HG03571 (cell line): Measurements from ENCODE around the gene CD4.
A peak's percentile ranks its signal among the peaks of the same experiment; 100 is the strongest.
"Not testable (repeated sequence)": the region's sequence is repeated elsewhere in the genome, so short reads cannot be mapped to it uniquely, and the experiment has no call there.

Source experiments
- ATAC-seq: cut with Tn5 transposase; IDR thresholded peaks from one replicate; pipeline ENCODE4 v1.9.1; 2021; ENCODE audit not compliant: unreplicated experiment

Gene CD4

DNA sequence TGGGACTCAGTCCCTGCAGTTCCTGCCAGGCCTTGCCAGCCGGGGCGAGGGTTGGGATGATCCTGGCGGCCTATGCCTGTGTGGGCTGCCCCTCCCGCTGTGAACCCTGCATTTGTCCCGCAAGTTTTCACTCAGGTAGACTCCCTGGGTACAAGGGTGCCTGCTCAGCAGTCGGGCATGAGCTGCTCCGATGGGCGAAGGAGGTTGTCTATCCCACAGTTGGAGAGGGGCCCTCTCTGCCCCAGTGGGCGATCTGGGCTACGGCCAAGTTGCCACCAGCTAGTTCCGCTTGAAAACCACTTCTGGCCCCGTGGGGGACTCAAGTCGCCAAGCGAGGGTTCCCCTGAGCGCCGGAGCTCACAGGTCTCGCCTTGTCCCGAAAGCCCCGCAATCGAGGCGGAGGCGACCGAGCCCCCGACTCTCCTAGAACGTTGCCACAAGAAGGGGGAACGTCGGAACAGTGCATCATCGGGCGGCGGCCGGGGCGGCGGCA, 77.6 kb downstream of the CD4 start:
- ATAC-seq = peak; percentile 4

- peak; percentile 59 for ATAC-seq
Measured at GRCh38 chr12:6867413-6868210, 78.3 kb downstream of the CD4 start, which contains the start of gene TPI1. TSS of gene TPI1 (plus strand) at chr12:6867531. CDS start at chr12:6867567, 36 bp downstream.

DNA sequence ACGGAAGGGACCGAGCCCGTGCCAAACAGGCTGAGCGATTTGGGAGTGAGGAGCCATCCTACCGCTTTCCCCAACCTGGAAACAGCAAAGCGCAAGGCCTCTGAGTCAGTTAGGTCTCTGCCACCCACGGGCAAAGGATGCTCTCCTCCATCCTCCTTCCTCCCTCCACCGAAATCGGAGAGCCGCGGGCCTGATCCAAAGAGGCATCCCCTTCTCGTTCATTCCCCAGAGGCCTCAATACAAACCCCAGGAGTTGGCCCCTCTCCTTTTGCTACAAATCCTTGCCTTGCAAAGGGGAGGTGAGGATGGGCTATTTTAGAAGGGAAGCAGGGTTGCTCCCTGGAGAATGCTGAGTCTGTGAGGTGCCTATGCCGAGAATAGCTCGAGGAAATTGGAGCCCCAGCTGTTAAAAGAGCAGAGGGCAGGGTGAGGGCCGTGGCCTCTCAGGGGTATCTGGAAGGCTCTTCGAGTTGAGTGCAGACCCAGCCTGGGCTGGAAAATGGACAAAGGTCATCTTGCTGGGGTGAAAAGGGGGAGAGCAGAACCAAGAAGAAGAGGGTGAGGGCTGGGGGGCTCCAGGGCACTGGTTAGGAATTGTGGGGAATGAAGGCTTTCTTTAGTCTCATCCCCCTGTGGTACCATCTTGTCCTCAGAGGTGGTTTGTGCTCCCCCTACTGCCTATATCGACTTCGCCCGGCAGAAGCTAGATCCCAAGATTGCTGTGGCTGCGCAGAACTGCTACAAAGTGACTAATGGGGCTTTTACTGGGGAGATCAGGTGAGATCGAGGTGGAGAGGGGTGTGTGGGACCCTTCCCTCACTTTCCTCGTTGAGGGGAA, 79.1 kb downstream of the CD4 start:
- ATAC-seq = no peak

DNA sequence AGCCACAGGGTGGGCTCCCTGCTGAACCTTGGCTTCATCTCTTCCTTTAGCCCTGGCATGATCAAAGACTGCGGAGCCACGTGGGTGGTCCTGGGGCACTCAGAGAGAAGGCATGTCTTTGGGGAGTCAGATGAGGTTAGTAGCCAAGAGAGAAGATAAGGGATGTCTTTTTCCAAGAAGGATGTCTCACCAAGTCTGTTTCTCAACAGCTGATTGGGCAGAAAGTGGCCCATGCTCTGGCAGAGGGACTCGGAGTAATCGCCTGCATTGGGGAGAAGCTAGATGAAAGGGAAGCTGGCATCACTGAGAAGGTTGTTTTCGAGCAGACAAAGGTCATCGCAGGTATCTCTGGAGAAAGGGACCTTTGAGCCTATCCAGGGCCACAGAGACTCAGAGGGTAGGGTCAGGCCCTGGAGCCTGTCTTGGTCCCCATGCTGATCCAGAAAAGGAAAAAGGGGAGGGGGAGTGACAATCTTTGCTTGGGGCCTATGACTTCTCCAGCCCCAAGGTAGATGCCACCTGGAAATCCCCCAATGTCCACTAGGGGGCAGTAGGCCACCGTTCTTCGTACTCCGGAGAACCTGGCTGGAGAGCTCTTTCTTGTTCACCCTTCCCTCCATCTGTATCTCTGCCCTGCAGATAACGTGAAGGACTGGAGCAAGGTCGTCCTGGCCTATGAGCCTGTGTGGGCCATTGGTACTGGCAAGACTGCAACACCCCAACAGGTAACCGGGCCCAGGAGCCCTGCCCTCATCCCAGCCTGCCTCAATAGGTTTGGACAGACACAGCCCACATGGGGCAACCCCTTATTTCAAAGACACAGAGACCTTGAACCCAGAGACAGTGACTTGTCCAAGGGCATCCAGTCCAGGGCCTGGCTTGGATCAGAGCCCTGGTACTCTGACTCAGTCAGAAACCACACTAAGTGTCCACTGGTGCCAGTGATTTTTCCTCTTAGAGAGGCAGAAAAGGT, 80.0 kb downstream of the CD4 start:
- ATAC-seq = no peak

GRCh38 chr12:6870304-6870703, 81.0 kb downstream of the CD4 start:
- not testable (repeated sequence) for ATAC-seq
